Epithelial cell of esophagus (primary cell): ENCODE data around the gene NME2.

ENCODE experiments used
- DNase-seq: peaks from one replicate; pipeline ENCODE4 v3.0.0; 2010; ENCODE audit warnings: low read depth
- H3K4me3 ChIP-seq: 2 replicates; pipeline ENCODE4 v1.5.1; 2011; ENCODE audit warnings: mild to moderate bottlenecking, low read length, control low read depth
- TF ChIP-seq, protein P1 (sequence below): IDR thresholded peaks from 2 replicates; pipeline ENCODE4 v1.5.1; 2011; ENCODE audit warnings: low read depth, mild to moderate bottlenecking, low read length, control low read depth, inconsistent platforms; ENCODE audit not compliant: insufficient read depth; ENCODE audit errors: missing control alignments

The NME2 gene

DNA sequence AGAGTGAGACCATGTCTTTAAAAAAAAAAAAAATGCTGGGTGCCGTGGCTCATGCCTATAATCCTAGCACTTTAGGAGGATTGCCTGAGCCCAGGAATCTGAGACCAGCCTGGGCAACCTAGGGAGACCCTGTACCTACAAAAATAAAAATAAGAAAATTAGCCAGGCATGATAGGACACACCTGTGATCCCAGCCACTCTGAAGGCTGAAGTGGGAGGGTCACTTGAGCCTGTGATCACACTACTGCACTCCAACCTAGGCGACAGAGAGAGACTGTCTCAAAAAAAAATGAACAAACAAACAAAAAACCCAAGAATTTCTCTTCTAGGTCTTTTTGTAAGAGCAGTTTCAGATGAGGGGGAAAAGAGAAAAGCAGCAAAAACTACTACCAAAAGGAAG, 34.6 kb downstream of the NME2 start:
- no peak for DNase-seq
- TF ChIP-seq, protein P1, sequence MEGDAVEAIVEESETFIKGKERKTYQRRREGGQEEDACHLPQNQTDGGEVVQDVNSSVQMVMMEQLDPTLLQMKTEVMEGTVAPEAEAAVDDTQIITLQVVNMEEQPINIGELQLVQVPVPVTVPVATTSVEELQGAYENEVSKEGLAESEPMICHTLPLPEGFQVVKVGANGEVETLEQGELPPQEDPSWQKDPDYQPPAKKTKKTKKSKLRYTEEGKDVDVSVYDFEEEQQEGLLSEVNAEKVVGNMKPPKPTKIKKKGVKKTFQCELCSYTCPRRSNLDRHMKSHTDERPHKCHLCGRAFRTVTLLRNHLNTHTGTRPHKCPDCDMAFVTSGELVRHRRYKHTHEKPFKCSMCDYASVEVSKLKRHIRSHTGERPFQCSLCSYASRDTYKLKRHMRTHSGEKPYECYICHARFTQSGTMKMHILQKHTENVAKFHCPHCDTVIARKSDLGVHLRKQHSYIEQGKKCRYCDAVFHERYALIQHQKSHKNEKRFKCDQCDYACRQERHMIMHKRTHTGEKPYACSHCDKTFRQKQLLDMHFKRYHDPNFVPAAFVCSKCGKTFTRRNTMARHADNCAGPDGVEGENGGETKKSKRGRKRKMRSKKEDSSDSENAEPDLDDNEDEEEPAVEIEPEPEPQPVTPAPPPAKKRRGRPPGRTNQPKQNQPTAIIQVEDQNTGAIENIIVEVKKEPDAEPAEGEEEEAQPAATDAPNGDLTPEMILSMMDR = no peak

DNA sequence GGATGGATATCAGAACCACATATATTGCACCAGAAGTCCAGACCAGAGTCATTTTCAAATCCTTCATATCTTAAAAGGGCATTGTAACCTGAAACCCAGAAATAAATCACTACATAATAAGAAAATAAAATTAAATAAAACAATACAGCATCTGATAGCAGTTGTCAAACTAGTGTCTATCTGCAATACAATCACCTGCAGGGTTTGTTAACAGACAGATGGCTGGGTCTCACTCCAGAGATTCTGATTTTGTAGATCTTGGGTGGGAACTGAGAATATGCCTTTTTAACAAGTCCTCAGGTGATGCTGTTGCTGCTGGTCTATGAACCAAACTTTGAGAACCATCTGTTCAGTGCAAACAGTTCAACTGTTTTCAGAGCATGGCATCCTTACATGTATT, 37.6 kb downstream of the NME2 start:
- no peak overlapping the region for H3K4me3 ChIP-seq
- no peak for DNase-seq
- TF ChIP-seq, protein P1 = no peak

More for the DNA sequence above, 34.6 kb downstream of the NME2 start:
- no peak overlapping the region for H3K4me3 ChIP-seq

DNA sequence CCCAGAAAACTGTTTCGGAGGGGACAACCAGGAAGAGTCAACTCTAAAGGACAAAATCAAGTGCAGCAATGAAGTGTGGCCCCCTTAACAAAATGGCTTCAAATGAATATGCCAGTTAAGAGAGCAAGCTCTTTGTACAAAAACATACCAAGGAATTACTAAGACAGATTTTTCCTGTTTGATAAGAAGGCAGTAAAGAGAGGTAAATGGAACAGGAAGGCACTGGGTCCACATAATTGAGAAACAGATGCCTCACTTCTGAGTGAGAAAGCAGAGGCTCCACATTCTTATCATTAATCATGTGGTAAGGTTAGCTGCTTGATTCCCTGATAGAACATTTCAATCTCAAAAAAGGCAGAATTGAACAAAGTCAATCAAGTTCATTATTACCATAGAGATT, 48.7 kb downstream of the NME2 start:
- TF ChIP-seq, protein P1 = no peak
- no peak overlapping the region for H3K4me3 ChIP-seq
- no peak for DNase-seq

DNA sequence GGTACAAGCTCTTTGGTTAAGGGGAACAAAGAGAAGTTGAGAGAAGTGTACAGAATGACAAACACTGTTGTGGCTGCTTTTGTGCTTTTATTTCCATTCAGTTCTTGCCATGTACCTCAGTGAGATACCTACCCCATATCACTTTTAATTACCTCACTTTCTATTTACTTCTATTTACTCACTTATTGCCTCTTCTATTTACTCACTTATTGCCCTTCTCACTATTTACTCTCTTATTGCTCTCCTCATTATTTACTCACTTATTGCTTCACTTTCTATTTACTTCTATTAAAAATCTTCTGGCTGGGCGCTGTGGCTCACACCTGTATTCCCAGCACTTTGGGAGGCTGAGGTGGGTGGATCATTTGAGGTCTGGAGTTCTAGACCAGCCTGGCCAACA, 51.7 kb downstream of the NME2 start:
- H3K4me3 ChIP-seq = no peak overlapping the region
- no peak for DNase-seq
- TF ChIP-seq, protein P1 = no peak

DNA sequence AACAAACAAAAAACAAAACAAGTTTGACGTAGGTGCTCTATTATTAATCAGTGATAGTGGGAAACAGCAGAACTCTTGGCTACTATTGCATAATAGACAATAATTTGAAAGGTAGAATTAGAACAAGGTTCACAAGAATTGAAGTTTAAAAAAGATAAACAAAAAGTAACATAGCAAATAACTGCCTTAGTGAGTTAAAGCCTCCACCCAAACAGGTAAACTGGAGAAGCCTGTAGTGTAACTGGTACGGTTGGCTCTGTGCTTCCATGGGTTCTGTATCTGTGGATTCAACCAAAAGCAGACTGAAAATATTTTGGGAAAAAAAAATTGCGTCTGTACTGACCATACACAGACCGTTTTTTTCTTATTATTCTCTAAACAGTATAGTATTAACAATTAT, 55.1 kb downstream of the NME2 start:
- TF ChIP-seq, protein P1 = no peak
- H3K4me3 ChIP-seq = no peak overlapping the region
- no peak for DNase-seq
